GM12892 (cell line): ENCODE data around the gene MOV10L1.

Source experiments
- POLR2A ChIP-seq: IDR thresholded peaks from 2 replicates; pipeline ENCODE4 v1.6.1; 2011; ENCODE audit warnings: low read depth, low read length, control low read depth
- POLR2AphosphoS5 ChIP-seq: IDR thresholded peaks from 2 replicates; pipeline ENCODE4 v1.6.1; 2011; ENCODE audit warnings: low read depth, low read length, control low read depth
- TAF1 ChIP-seq: IDR thresholded peaks from 2 replicates; pipeline ENCODE4 v1.6.1; 2011; ENCODE audit warnings: low read depth, mild to moderate bottlenecking, control low read depth, low read length, borderline replicate concordance

- no peak for TF ChIP-seq POLR2AphosphoS5
- TF ChIP-seq POLR2A: no peak
- TF ChIP-seq TAF1: no peak
Measured at GRCh38 chr22:50165436-50166123, 75.8 kb downstream of the MOV10L1 start.
